Vagina (tissue), 2 donors: Measurements from ENCODE around the gene AMMECR1. TPM values are rescaled to one million over a fixed set of nuclear protein-coding genes. Genes with fewer than 3 reads are reported as not detected.
A peak's percentile ranks its signal among the peaks of the same experiment; 100 is the strongest.
"Not testable (repeated sequence)": the region's sequence is repeated elsewhere in the genome, so short reads cannot be mapped to it uniquely, and the experiment has no call there.

Source experiments
- DNase-seq, 2 donors: peaks; one replicate each; pipeline ENCODE4 v3.0.0-alpha.2; 2017; ENCODE audit errors: extremely low spot score in 2 of 2
- H3K27ac ChIP-seq: fragments of 200-600 bp; sonication (generic); one replicate; pipeline ENCODE4 v1.5.1; 2019
- H3K27me3 ChIP-seq: fragments of 200-600 bp; sonication (generic); one replicate; pipeline ENCODE4 v1.5.1; 2019
- H3K36me3 ChIP-seq, 2 donors: fragments of 200-600 bp; sonication (generic); one replicate each; pipeline ENCODE4 v1.5.1; 2017 to 2019
- H3K4me1 ChIP-seq: fragments of 200-600 bp; sonication (generic); one replicate; pipeline ENCODE4 v1.5.1; 2019
- H3K4me3 ChIP-seq, 2 donors: fragments of 200-600 bp; sonication (generic); 1 replicate in 1 of 2; 2 replicates in 1 of 2; pipeline ENCODE4 v1.5.1; 2016 to 2019
- H3K9me3 ChIP-seq: fragments of 200-600 bp; sonication (generic); one replicate; pipeline ENCODE4 v1.5.1; 2019
- CTCF ChIP-seq, 3 experiments: fragments of 450-650 bp in 2 of 3; fragments of 200-600 bp in 1 of 3; sonication (generic) in 1 of 3; IDR thresholded peaks; one replicate each; pipeline ENCODE4 v1.5.1; 2017 to 2019; ENCODE audit warnings: antibody characterized with exemption in 3 of 3, mild to moderate bottlenecking in 2 of 3, moderate library complexity in 2 of 3
- POLR2A ChIP-seq, 2 donors: fragments of 450-650 bp; IDR thresholded peaks; one replicate each; pipeline ENCODE4 v1.6.1; 2017; ENCODE audit warnings: antibody characterized with exemption in 2 of 2, mild to moderate bottlenecking in 2 of 2, moderate library complexity in 2 of 2
- POLR2AphosphoS5 ChIP-seq, 2 donors: sonication (generic); formaldehyde crosslinking; IDR thresholded peaks; one replicate each; pipeline ENCODE4 v1.9.0; 2017; ENCODE audit warnings: antibody characterized with exemption in 2 of 2, mild to moderate bottlenecking in 2 of 2, low read depth in 1 of 2; ENCODE audit not compliant: insufficient read depth in 1 of 2
- intact Hi-C: fragments of 100-400 bp; cut with DNase I; formaldehyde crosslinking; loops from one replicate; pipeline ENCODE4 v1.15.1; 2023
- total RNA-seq: library from RNA; depleted of rRNA; stranded (reverse); fragments of >200 nt; gene quantifications from one replicate; pipeline ENCODE4 v1.2.3, GENCODE V29; 2016

AMMECR1 gene
- total RNA-seq, 1 donor from 2014 or later: 8.1 TPM

GRCh38 chrX:110156167-110156754 lies 161.6 kb downstream of the AMMECR1 start:
- Histone ChIP-seq H3K4me1 (peaks cover 7% of the 10 kb centered on the region), H3K27me3 (no peaks in the 10 kb centered on the region), H3K4me3 (no peak overlapping the region), H3K9me3 (no peaks in the 10 kb centered on the region), H3K36me3 (no peaks in the 10 kb centered on the region), H3K27ac (no peak overlapping the region)
- no peak for DNase-seq
- intact Hi-C loops: loop anchor here (5.0 kb wide), 1 partner anchor 256 kb away; no protein-coding TSS in a partner anchor
- no peak for TF ChIP-seq POLR2AphosphoS5 (IDR thresholded peaks at IDR 0.05; ENCODE audit: insufficient read depth in 1 of 2, low read depth in 1 of 2)
- TF ChIP-seq POLR2A (IDR thresholded peaks at IDR 0.05): no peak
- TF ChIP-seq CTCF (IDR thresholded peaks at IDR 0.05): peak in 2 of 3 experiments; percentile 37 to 39

- H3K9me3 ChIP-seq: no peaks in the 10 kb centered on the region
- TF ChIP-seq CTCF (IDR thresholded peaks at IDR 0.05) (no peak), POLR2A (IDR thresholded peaks at IDR 0.05) (no peak), POLR2AphosphoS5 (IDR thresholded peaks at IDR 0.05; ENCODE audit: insufficient read depth in 1 of 2, low read depth in 1 of 2) (no peak)
- H3K27me3 ChIP-seq: no peaks in the 10 kb centered on the region
- no peaks in the 10 kb centered on the region for H3K36me3 ChIP-seq
- intact Hi-C loops: loop anchor here (5.0 kb wide), 1 partner anchor 257 kb away; no protein-coding TSS in a partner anchor
- no peak overlapping the region for H3K4me3 ChIP-seq
- no peak for DNase-seq
- H3K4me1 ChIP-seq: peaks cover 3% of the 10 kb centered on the region
- no peak overlapping the region for H3K27ac ChIP-seq
Observed at GRCh38 chrX:110155759-110156158, 162.1 kb downstream of the AMMECR1 start.

- intact Hi-C loops, H3K27me3 ChIP-seq, H3K36me3 ChIP-seq, H3K4me3 ChIP-seq, DNase-seq, H3K9me3 ChIP-seq, H3K27ac ChIP-seq, H3K4me1 ChIP-seq: not testable (repeated sequence)
Observed at GRCh38 chrX:110154328-110154727, 163.6 kb downstream of the AMMECR1 start.

- Histone ChIP-seq H3K4me1 (no peaks in the 10 kb centered on the region), H3K36me3 (no peaks in the 10 kb centered on the region), H3K27ac (no peak overlapping the region), H3K27me3 (no peaks in the 10 kb centered on the region), H3K9me3 (no peaks in the 10 kb centered on the region), H3K4me3 (no peak overlapping the region)
- intact Hi-C loops: no loop called here
- TF ChIP-seq CTCF (IDR thresholded peaks at IDR 0.05) (no peak), POLR2AphosphoS5 (IDR thresholded peaks at IDR 0.05; ENCODE audit: insufficient read depth in 1 of 2, low read depth in 1 of 2) (no peak), POLR2A (IDR thresholded peaks at IDR 0.05) (no peak)
- no peak for DNase-seq
Observed at GRCh38 chrX:110153896-110154295, 164.0 kb downstream of the AMMECR1 start.

GRCh38 chrX:110153244-110153643 lies 164.6 kb downstream of the AMMECR1 start:
- no peak overlapping the region for H3K4me3 ChIP-seq
- H3K27ac ChIP-seq: no peak overlapping the region
- no peaks in the 10 kb centered on the region for H3K36me3 ChIP-seq
- intact Hi-C loops: no loop called here
- H3K4me1 ChIP-seq: no peaks in the 10 kb centered on the region
- no peak for DNase-seq
- no peaks in the 10 kb centered on the region for H3K27me3 ChIP-seq
- H3K9me3 ChIP-seq: no peaks in the 10 kb centered on the region
- TF ChIP-seq POLR2AphosphoS5 (IDR thresholded peaks at IDR 0.05; ENCODE audit: insufficient read depth in 1 of 2, low read depth in 1 of 2) (no peak), POLR2A (IDR thresholded peaks at IDR 0.05) (no peak), CTCF (IDR thresholded peaks at IDR 0.05) (no peak)
